ENCODE results near the gene CYB561. TPM values are rescaled to one million over a fixed set of nuclear protein-coding genes. Genes with fewer than 3 reads are reported as not detected.

The CYB561 gene
- total and polyA plus RNA-seq, 8 donors, result 54.0 to 79.3 (median 63.4) TPM

- ATAC-seq (no peak), DNase-seq (peak in 2 of 6 donors; percentile 31 to 43), FAIRE-seq (no peak)
- Histone ChIP-seq H3K27me3 (no peaks in the 10 kb centered on the region), H3K27ac (no peak overlapping the region), H3K9me3 (no peaks in the 10 kb centered on the region), H3K36me3 (no peaks in the 10 kb centered on the region), H3K4me3 (no peak overlapping the region), H3K4me1 (peaks cover 9 to 28% (median 26%) of the 10 kb centered on the region in 3 donors)
- intact Hi-C loops (cut with DNase I), result no loop called here
- 80 to 86% methylated on average over 16 of the region's 16 CpGs for WGBS, 2 donors
- no peak for TF ChIP-seq CTCF (IDR thresholded peaks at IDR 0.05)
These were observed 5.3 kb downstream of the CYB561 start for GRCh38 chr17:63440770-63441335.

GRCh38 chr17:63440127-63440769 lies 5.9 kb downstream of the CYB561 start:
- no peaks in the 10 kb centered on the region for H3K36me3 ChIP-seq
- ATAC-seq, result no peak
- H3K9me3 ChIP-seq, result no peaks in the 10 kb centered on the region
- no peaks in the 10 kb centered on the region for H3K27me3 ChIP-seq
- H3K4me1 ChIP-seq, result peaks cover 15 to 34% (median 32%) of the 10 kb centered on the region in 3 donors
- intact Hi-C loops (cut with DNase I), result no loop called here
- FAIRE-seq, result no peak
- no peak overlapping the region for H3K4me3 ChIP-seq
- H3K27ac ChIP-seq, result peak overlapping the region in 1 of 4 donors; percentile 57
- peak in 2 of 6 donors; percentile 46 to 56 for DNase-seq
- TF ChIP-seq CTCF (IDR thresholded peaks at IDR 0.05), result no peak
- 67 to 68% methylated on average over 22 of the region's 22 CpGs for WGBS, 2 donors

GRCh38 chr17:63439687-63440086 lies 6.4 kb downstream of the CYB561 start:
- DNase-seq (no peak), ATAC-seq (no peak), FAIRE-seq (no peak)
- intact Hi-C loops (cut with DNase I), result loop anchor here in 1 of 3 donors (10.0 kb wide), 1 partner anchor 265 kb away; the partner anchor contains the start of gene LIMD2
- H3K9me3 ChIP-seq, result no peaks in the 10 kb centered on the region
- H3K36me3 ChIP-seq, result no peaks in the 10 kb centered on the region
- peak overlapping the region in 1 of 4 donors; percentile 57 for H3K27ac ChIP-seq
- no peak for TF ChIP-seq CTCF (IDR thresholded peaks at IDR 0.05)
- no peak overlapping the region for H3K4me3 ChIP-seq
- 73% methylated on average over 8 of the region's 8 CpGs for WGBS, 2 donors
- peaks cover 21 to 38% (median 35%) of the 10 kb centered on the region in 3 donors for H3K4me1 ChIP-seq
- H3K27me3 ChIP-seq, result no peaks in the 10 kb centered on the region

- FAIRE-seq, result no peak
- no peak overlapping the region for H3K4me3 ChIP-seq
- 78 to 79% methylated on average over 37 to 46 of the region's 46 CpGs for WGBS, 2 donors
- no peaks in the 10 kb centered on the region for H3K9me3 ChIP-seq
- H3K27me3 ChIP-seq, result no peaks in the 10 kb centered on the region
- DNase-seq, result peak in 2 of 6 donors; percentile 49 to 72
- no peak for ATAC-seq
- intact Hi-C loops (cut with DNase I), result loop anchor here in 1 of 3 donors (10.0 kb wide), 1 partner anchor 266 kb away; the partner anchor contains the start of gene LIMD2
- peaks cover 27 to 40% (median 40%) of the 10 kb centered on the region in 3 donors for H3K4me1 ChIP-seq
- H3K27ac ChIP-seq, result no peak overlapping the region
- no peaks in the 10 kb centered on the region for H3K36me3 ChIP-seq
- TF ChIP-seq CTCF (IDR thresholded peaks at IDR 0.05), result no peak
These were observed 7.7 kb downstream of the CYB561 start for GRCh38 chr17:63438092-63439051.
